Measurements from ENCODE around the gene GINM1. TPM values are rescaled to one million over a fixed set of nuclear protein-coding genes. Genes with fewer than 3 reads are reported as not detected.

The GINM1 gene
- polyA plus RNA-seq, 1 of the 3 experiments (the other 2 are of a cell fraction) = 24.4 TPM

GRCh38 chr6:149559389-149559788 lies 6.8 kb upstream of the GINM1 start:
- Histone ChIP-seq H3K9ac (no peak overlapping the region), H3K9me2 (no peaks in the 10 kb centered on the region), H2AFZ (ENCODE audit: low read depth) (no peak overlapping the region), H3K27me3 (ENCODE audit: insufficient read depth) (no peaks in the 10 kb centered on the region), H3F3A (replicated peaks; ENCODE audit: insufficient read depth) (peaks cover 32% of the 10 kb centered on the region), H3K4me1 (ENCODE audit: control insufficient read depth in 1 of 2, insufficient read depth in 2 of 2, low read depth in 1 of 2, low read length in 1 of 2) (peaks cover 0 to 4% of the 10 kb centered on the region in 2 experiments; a peak in 1 of 4 replicates), H3K4me2 (no peak overlapping the region), H3K9me3 (no peaks in the 10 kb centered on the region), H3K79me2 (ENCODE audit: insufficient read depth) (no peaks in the 10 kb centered on the region), H3K36me3 (replicated peaks in 1 of 2; ENCODE audit: control insufficient read depth in 1 of 2, insufficient read depth in 2 of 2, low read length in 1 of 2) (no peaks in the 10 kb centered on the region), H3K27ac (ENCODE audit: low read depth in 2 of 2, low read length in 1 of 2) (no peak overlapping the region), H3K4me3 (ENCODE audit: low read depth in 2 of 2, low read length in 1 of 2) (no peak overlapping the region), H4K20me1 (ENCODE audit: insufficient read depth) (no peaks in the 10 kb centered on the region)
- DNase-seq = no peak
- WGBS (ENCODE audit: low lambda C conversion rate) = 47% methylated on average over 2 of the region's 2 CpGs
- TF ChIP-seq MAX (IDR thresholded peaks at IDR 0.05; ENCODE audit: low read depth) (no peak), RXRA (IDR thresholded peaks at IDR 0.05; ENCODE audit: borderline replicate concordance, low read depth) (no peak), NFIC (IDR thresholded peaks at IDR 0.05; ENCODE audit: borderline replicate concordance) (no peak), CHD2 (IDR thresholded peaks at IDR 0.05; ENCODE audit: low read length, partially characterized antibody) (no peak), REST (IDR thresholded peaks at IDR 0.05; ENCODE audit: low read depth, low read length) (no peak)
- ChIA-PET POLR2A (no interaction called here), CTCF (interaction anchor here (1.1 kb wide), 1 partner anchor 9 kb away, joined by 6 read pairs; no protein-coding TSS in a partner anchor)

- Histone ChIP-seq H4K20me1 (ENCODE audit: insufficient read depth) (no peaks in the 10 kb centered on the region), H3K79me2 (ENCODE audit: insufficient read depth) (no peaks in the 10 kb centered on the region), H3K27ac (ENCODE audit: low read depth in 2 of 2, low read length in 1 of 2) (no peak overlapping the region), H3K9me2 (no peaks in the 10 kb centered on the region), H3F3A (replicated peaks; ENCODE audit: insufficient read depth) (peaks cover 36% of the 10 kb centered on the region), H3K36me3 (replicated peaks in 1 of 2; ENCODE audit: control insufficient read depth in 1 of 2, insufficient read depth in 2 of 2, low read length in 1 of 2) (no peaks in the 10 kb centered on the region), H3K4me1 (ENCODE audit: control insufficient read depth in 1 of 2, insufficient read depth in 2 of 2, low read depth in 1 of 2, low read length in 1 of 2) (peaks cover 0 to 4% of the 10 kb centered on the region in 2 experiments; a peak in 2 of 4 replicates), H3K27me3 (ENCODE audit: insufficient read depth) (no peaks in the 10 kb centered on the region), H2AFZ (ENCODE audit: low read depth) (no peak overlapping the region), H3K4me3 (ENCODE audit: low read depth in 2 of 2, low read length in 1 of 2) (no peak overlapping the region), H3K4me2 (no peak overlapping the region), H3K9ac (no peak overlapping the region), H3K9me3 (no peaks in the 10 kb centered on the region)
- ChIA-PET CTCF (interaction anchor here (1.0 to 1.4 kb wide), 5 partner anchors 9 to 157 kb away, joined by 3 to 17 read pairs (median 6); partner anchors contain the start of genes LATS1 and PPIL4), POLR2A (no interaction called here)
- peak; percentile 53 for DNase-seq
- WGBS (ENCODE audit: low lambda C conversion rate) = 34% methylated on average over 3 of the region's 3 CpGs
- TF ChIP-seq CTCF (IDR thresholded peaks at IDR 0.05) (peak; percentile 58), POLR2AphosphoS5 (IDR thresholded peaks at IDR 0.05; ENCODE audit: low read depth, low read length) (no peak)
Observed at GRCh38 chr6:149560736-149561135, 5.4 kb upstream of the GINM1 start.

Data from SK-N-SH (cell line).